GM12878 (cell line): ENCODE data around the gene PPP1R13B. TPM values are rescaled to one million over a fixed set of nuclear protein-coding genes. Genes with fewer than 3 reads are reported as not detected.

Experiments
- ATAC-seq: fragments of 200-7000 bp; cut with Tn5 transposase; 3 replicates; pipeline ENCODE4 v1.9.1; 2020; ENCODE audit warnings: mild to moderate bottlenecking, moderate library complexity
- BruUV-seq: library from RNA; stranded (reverse); fragments of 400-500 nt; replicated peaks from 2 replicates; lab custom pipeline; 2021; lab: Mats Ljungman, UMichigan
- CTCF ChIA-PET: fragments of 300-600 bp; sonication (Branson Sonifier 250); formaldehyde crosslinking; extraction: SDS; loops from one replicate; lab custom pipeline; 2021; ENCODE audit warnings: inconsistent platforms; lab: Yijun Ruan, JAX
- POLR2A ChIA-PET: fragments of 350-600 bp; formaldehyde crosslinking; extraction: SDS; loops from one replicate; lab custom pipeline; 2021; ENCODE audit warnings: inconsistent platforms; lab: Charles Lee
- RAD21 ChIA-PET: fragments of 300-600 bp; sonication (Branson Sonifier 250); formaldehyde crosslinking; loops from one replicate; lab custom pipeline; 2023; ENCODE audit warnings: antibody characterized with exemption; ENCODE audit not compliant: unreplicated experiment; lab: Charles Lee
- SMC1A ChIA-PET: fragments of 300-600 bp; sonication (Branson Sonifier 250); formaldehyde crosslinking; loops from one replicate; lab custom pipeline; 2023; ENCODE audit not compliant: unreplicated experiment, uncharacterized antibody; lab: Charles Lee
- DNase-seq: peaks from one replicate; pipeline ENCODE4 v3.0.0-alpha.2; 2011; ENCODE audit warnings: low read depth, low spot score
- FAIRE-seq: peaks from 3 replicates; lab custom pipeline; 2011; peaks lifted over from hg19 to GRCh38; lab: Jason Lieb, UNC
- H2AFZ ChIP-seq: 2 replicates; pipeline ENCODE4 v1.6.0; 2011; ENCODE audit warnings: low read depth, low read length, control low read depth; ENCODE audit not compliant: control insufficient read depth
- H3K27ac ChIP-seq: 2 replicates; pipeline ENCODE4 v1.5.1; 2011; ENCODE audit warnings: control low read depth; ENCODE audit not compliant: control insufficient read depth, insufficient read depth
- H3K27me3 ChIP-seq, 2 experiments: replicated peaks in 1 of 2; 2 replicates each; pipeline versions ENCODE4 v1.6.0 to v1.6.1; 2011; ENCODE audit warnings: low read length in 1 of 2; ENCODE audit not compliant: control insufficient read depth in 2 of 2, insufficient read depth in 2 of 2
- H3K36me3 ChIP-seq, 2 experiments: 2 replicates each; pipeline ENCODE4 v1.5.1; 2011; ENCODE audit warnings: low read length in 1 of 2; ENCODE audit not compliant: control insufficient read depth in 2 of 2, insufficient read depth in 2 of 2
- H3K4me1 ChIP-seq: 2 replicates; pipeline ENCODE4 v1.6.1; 2011; ENCODE audit warnings: mild to moderate bottlenecking, low read length, moderate library complexity, mixed read lengths; ENCODE audit not compliant: control insufficient read depth, insufficient read depth
- H3K4me2 ChIP-seq: 2 replicates; pipeline ENCODE4 v1.6.0; 2011; ENCODE audit warnings: control low read depth; ENCODE audit not compliant: control insufficient read depth, insufficient read depth
- H3K4me3 ChIP-seq: fragments of 200-600 bp; sonication (generic); 2 replicates; pipeline ENCODE4 v1.5.1; 2016
- H3K79me2 ChIP-seq: 2 replicates; pipeline ENCODE4 v1.6.0; 2011; ENCODE audit warnings: low read length; ENCODE audit not compliant: control insufficient read depth, insufficient read depth
- H3K9ac ChIP-seq: 2 replicates; pipeline ENCODE4 v1.8.0; 2011; ENCODE audit warnings: low read length, control low read depth, mixed read lengths; ENCODE audit not compliant: control insufficient read depth, insufficient read depth
- H3K9me3 ChIP-seq: replicated peaks from 3 replicates; pipeline ENCODE4 v1.5.1; 2011; ENCODE audit warnings: mild to moderate bottlenecking, low read length; ENCODE audit not compliant: control insufficient read depth, insufficient read depth
- H4K20me1 ChIP-seq: 2 replicates; pipeline ENCODE4 v1.6.0; 2011; ENCODE audit not compliant: control insufficient read depth, insufficient read depth
- BMI1 ChIP-seq: fragments of 450-650 bp; IDR thresholded peaks from 2 replicates; pipeline ENCODE4 v1.6.1; 2016; ENCODE audit warnings: mild to moderate bottlenecking, moderate library complexity, borderline replicate concordance
- JUNB ChIP-seq: IDR thresholded peaks from 2 replicates; pipeline ENCODE4 v1.6.1; 2016; ENCODE audit warnings: antibody characterized with exemption, mild to moderate bottlenecking
- MTA3 ChIP-seq: IDR thresholded peaks from 2 replicates; pipeline ENCODE4 v1.6.1; 2012; ENCODE audit warnings: low read length, inconsistent platforms, borderline replicate concordance
- NR2C2 ChIP-seq: IDR thresholded peaks from 2 replicates; pipeline ENCODE4 v1.6.1; 2011; ENCODE audit warnings: borderline replicate concordance, low read depth; ENCODE audit not compliant: control insufficient read depth, insufficient read length
- SRF ChIP-seq, 2 experiments: IDR thresholded peaks; 2 replicates each; pipeline ENCODE4 v1.6.1; 2011; ENCODE audit warnings: low read depth in 2 of 2, low read length in 2 of 2, mild to moderate bottlenecking in 1 of 2, moderate library complexity in 1 of 2
- SUZ12 ChIP-seq: fragments of 200-600 bp; sonication (generic); IDR thresholded peaks from one replicate; pipeline ENCODE4 v1.6.1; 2018; ENCODE audit warnings: antibody characterized with exemption, mild to moderate bottlenecking; ENCODE audit not compliant: unreplicated experiment
- WGBS: methylation state at CpG from one replicate; pipeline ENCODE4 v1.1.6; 2016; ENCODE audit warnings: low lambda C conversion rate; ENCODE audit not compliant: insufficient replicate concordance, insufficient coverage; ENCODE audit errors: missing lambda C conversion rate; 5-methylcytosine and 5-hydroxymethylcytosine counted together
- in situ Hi-C: fragments of 300-500 bp; cut with MboI; formaldehyde crosslinking; loops from 9 replicates; pipeline ENCODE4 v1.14.3; 2018; ENCODE audit warnings: mixed read lengths
- intact Hi-C: fragments of 100-400 bp; cut with micrococcal nuclease; formaldehyde crosslinking; loops from one replicate; pipeline ENCODE4 v1.14.2; 2022; ENCODE audit not compliant: unreplicated experiment
- polyA plus RNA-seq, 11 experiments: library from polyadenylated mRNA; depleted of rRNA in 4 of 11; unstranded in 6 of 11; stranded (reverse) in 5 of 11; fragments of >200 nt; fragmentation: Nextera tagmentation in 4 of 11; fragmentation: Illumina TruSeq in 1 of 11; extraction: Ambion mirVana in 4 of 11; extraction: Trizol in 1 of 11; gene quantifications; 1 replicate in 1 of 11; 2 replicates in 10 of 11; pipeline versions ENCODE4 v1.2.1 to v1.2.3, GENCODE V29; 2011 to 2016; ENCODE audit warnings: inconsistent platforms in 2 of 11, missing spikeins in 2 of 11, low read depth in 1 of 11
- total RNA-seq, 4 experiments: library from RNA; depleted of rRNA in 3 of 4; stranded (reverse); fragments of >200 nt in 3 of 4; fragmentation: Illumina TruSeq in 1 of 4; extraction: Trizol in 1 of 4; gene quantifications; 2 replicates each; pipeline versions ENCODE4 v1.2.1 to v1.2.3, GENCODE V29; 2013 to 2021
- TF ChIP-seq, protein P1 (sequence below), 3 experiments: IDR thresholded peaks in 2 of 3; conservative IDR thresholded peaks in 1 of 3; 2 replicates each; pipeline ENCODE4 v1.5.1; 2011; ENCODE audit warnings: low read depth in 3 of 3, low read length in 3 of 3, mild to moderate bottlenecking in 3 of 3, control low read depth in 2 of 3, moderate library complexity in 2 of 3, inconsistent platforms in 1 of 3, mixed read lengths in 1 of 3; ENCODE audit not compliant: control insufficient read depth in 2 of 3, insufficient read depth in 1 of 3; ENCODE audit errors: extremely low read depth in 1 of 3

PPP1R13B gene
- total and polyA plus RNA-seq, 10 of the 15 experiments (the other 5 are each of a cell fraction or from before 2014, with no cell fraction given), result 0.16 to 8.1 (median 3.2) TPM

DNA sequence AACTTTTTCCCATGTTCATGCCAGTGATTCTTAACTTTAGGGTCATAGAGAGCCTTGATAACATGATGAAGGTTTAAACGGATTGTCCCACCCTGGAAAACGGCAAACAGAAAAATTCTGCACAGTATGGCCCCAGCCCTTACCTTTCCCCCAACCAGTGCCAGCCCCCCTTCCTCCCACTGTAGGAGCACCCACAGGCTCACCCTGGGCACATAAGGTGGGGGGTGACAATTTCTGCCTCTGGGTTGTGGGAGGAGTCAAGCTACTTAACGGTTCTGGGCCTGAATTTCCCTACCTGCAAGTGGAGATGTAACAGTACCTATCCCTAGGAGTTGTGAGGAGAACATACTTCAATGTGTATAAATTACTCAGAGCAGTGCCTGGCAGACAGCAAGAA lies 150.2 kb downstream of the PPP1R13B start:
- Histone ChIP-seq H2AFZ (no peak overlapping the region), H3K36me3 (peaks cover 10 to 32% of the 10 kb centered on the region in 2 experiments; a peak in 3 of 4 replicates), H3K9ac (no peak overlapping the region), H3K4me1 (peaks cover 2% of the 10 kb centered on the region), H4K20me1 (no peaks in the 10 kb centered on the region), H3K4me3 (no peak overlapping the region), H3K27me3 (no peaks in the 10 kb centered on the region), H3K4me2 (no peak overlapping the region), H3K79me2 (no peaks in the 10 kb centered on the region), H3K9me3 (no peaks in the 10 kb centered on the region), H3K27ac (no peak overlapping the region)
- ChIA-PET POLR2A (no interaction called here), SMC1A (no interaction called here), RAD21 (no interaction called here), CTCF (no interaction called here)
- in situ Hi-C loops (no loop called here), intact Hi-C loops (no loop called here)
- ATAC-seq (no peak), DNase-seq (no peak), FAIRE-seq (no peak)
- no peak for TF ChIP-seq MTA3
- TF ChIP-seq SUZ12, result no peak
- no peak for TF ChIP-seq BMI1
- no peak for TF ChIP-seq SRF (IDR thresholded peaks at IDR 0.05; ENCODE audit: low read depth in 2 of 2, low read length in 2 of 2)
- TF ChIP-seq JUNB, result no peak
- TF ChIP-seq NR2C2, result no peak
- TF ChIP-seq, protein P1, sequence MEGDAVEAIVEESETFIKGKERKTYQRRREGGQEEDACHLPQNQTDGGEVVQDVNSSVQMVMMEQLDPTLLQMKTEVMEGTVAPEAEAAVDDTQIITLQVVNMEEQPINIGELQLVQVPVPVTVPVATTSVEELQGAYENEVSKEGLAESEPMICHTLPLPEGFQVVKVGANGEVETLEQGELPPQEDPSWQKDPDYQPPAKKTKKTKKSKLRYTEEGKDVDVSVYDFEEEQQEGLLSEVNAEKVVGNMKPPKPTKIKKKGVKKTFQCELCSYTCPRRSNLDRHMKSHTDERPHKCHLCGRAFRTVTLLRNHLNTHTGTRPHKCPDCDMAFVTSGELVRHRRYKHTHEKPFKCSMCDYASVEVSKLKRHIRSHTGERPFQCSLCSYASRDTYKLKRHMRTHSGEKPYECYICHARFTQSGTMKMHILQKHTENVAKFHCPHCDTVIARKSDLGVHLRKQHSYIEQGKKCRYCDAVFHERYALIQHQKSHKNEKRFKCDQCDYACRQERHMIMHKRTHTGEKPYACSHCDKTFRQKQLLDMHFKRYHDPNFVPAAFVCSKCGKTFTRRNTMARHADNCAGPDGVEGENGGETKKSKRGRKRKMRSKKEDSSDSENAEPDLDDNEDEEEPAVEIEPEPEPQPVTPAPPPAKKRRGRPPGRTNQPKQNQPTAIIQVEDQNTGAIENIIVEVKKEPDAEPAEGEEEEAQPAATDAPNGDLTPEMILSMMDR (IDR thresholded peaks at IDR 0.05 in 2 of 3, conservative IDR thresholded peaks at IDR 0.05 in 1 of 3; ENCODE audit: control insufficient read depth in 2 of 3, extremely low read depth in 1 of 3, insufficient read depth in 1 of 3, low read depth in 3 of 3, low read length in 3 of 3), result no peak
- 44% methylated on average over 3 of the region's 3 CpGs for WGBS
- no TSS peak for BruUV-seq
